Stimulated activated CD8-positive, alpha-beta memory T cell treated with anti-CD3 and anti-CD28 coated beads, Interleukin-15, amount 100 ng/mL, for 48 hours (primary cell): ENCODE data around the gene DOCK4.

Experiments used
- DNase-seq, 2 donors: peaks; one replicate each; pipeline ENCODE4 v3.0.0-alpha.2; 2020; ENCODE audit warnings: low read depth in 2 of 2

The DOCK4 gene

GRCh38 chr7:111678986-111679385 lies 527.2 kb downstream of the DOCK4 start:
- no peak for DNase-seq

- no peak for DNase-seq
Measured at GRCh38 chr7:111678281-111678680, 527.9 kb downstream of the DOCK4 start.

GRCh38 chr7:111677848-111678247 lies 528.4 kb downstream of the DOCK4 start:
- DNase-seq, result no peak

GRCh38 chr7:111676811-111677210 lies 529.4 kb downstream of the DOCK4 start:
- no peak for DNase-seq
